Activated naive CD4-positive, alpha-beta T cell (primary cell): ENCODE results near the gene SULT2B1.

Source experiments
- DNase-seq, 4 experiments: peaks; one replicate each; lab custom pipeline; 2025; lab: John Stamatoyannopoulos, UW

The SULT2B1 gene

DNA sequence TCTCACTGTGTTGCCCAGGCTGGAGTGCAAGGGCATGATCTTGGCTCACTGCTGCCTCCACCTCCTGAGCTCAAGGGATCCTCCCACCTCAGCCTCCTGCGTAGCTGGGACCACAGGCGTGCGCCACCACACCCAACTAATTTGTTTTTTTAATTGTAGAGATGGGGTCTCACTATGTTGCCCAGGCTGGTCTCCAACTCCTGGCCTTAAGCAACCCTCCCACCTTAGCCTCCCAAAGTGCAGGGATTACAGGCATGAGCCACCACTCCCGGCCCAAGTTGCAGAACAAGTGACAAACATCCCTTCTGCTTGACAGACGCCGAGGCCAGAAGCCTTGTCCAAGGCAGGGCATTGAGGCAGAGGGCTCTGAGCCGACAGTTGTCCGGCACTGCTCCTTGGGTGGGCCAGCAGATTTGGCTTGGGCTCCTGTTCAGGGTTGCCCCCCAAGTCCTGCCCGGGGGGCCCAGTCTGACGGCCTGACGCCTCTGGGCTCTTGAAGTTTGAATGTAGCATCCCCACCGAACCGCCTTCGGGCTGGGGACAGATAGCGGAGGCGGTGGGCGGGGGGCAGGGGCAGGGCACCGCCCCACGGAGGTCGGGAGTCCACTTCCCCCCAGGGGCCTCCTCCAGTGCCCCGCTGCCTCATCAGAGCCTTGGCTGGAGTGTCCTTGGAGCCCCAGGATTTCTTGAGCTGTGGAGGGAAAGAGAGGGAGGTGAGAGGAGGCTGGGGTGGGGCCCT is 48.9 kb downstream of the SULT2B1 start:
- DNase-seq = no peak

DNA sequence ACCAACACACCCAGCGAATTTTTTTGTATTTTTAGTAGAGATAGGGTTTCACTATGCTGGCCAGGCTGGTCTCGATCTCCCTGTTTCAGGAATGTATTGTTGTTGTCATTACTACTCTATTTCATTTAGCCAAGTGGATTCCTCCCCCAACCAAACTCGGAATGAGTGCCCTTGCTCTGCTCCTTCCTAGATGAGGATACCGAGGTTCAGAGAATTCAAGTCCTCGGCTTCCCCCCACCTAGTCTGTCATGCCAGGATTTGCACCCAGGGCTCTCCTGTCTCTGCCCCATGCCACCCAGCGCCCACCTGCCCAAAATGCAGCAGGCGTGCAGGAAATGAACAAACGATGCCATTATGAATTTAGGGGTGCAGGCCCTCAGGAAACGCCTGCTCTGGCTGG is 51.0 kb downstream of the SULT2B1 start:
- DNase-seq = no peak

DNA sequence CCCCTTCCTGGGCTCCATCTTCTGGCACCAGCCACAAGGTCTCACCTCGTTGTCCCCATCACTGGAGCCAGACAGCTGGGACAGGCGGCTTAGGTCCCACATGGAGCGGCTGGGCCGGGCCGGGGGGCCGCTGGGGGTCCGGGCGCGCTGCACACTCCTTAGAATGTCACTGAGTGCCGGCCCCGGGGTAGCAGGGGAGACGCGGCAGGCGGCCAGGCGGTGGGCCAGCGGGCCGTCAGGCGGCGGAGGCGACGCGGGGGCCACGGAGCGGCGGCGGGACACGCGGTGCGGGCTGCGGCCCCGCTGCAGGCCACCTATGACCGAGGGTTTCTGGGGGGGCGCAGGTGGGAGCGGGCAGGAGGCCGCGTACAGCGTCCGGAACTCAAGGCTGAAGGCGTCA is 51.5 kb downstream of the SULT2B1 start:
- no peak for DNase-seq

DNA sequence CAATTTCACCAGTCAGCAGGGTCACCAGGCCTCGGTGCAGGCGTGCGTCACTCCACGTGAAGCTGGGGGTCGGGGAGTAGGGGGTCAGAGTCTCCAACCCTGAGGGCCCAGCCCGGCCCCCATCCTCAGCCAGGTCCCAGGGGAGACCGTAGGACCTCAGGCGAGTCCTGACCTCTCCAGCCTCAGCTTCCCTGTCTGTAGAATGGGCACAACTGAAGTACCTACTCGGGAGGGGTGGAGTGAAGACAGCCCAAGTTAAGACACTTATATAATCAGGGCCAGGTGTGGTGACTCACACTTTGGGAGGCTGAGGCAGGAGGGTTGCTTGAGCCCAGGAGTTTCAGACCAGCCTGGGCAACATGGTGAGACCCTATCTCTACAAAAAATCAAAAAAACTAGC is 51.9 kb downstream of the SULT2B1 start:
- no peak for DNase-seq

DNA sequence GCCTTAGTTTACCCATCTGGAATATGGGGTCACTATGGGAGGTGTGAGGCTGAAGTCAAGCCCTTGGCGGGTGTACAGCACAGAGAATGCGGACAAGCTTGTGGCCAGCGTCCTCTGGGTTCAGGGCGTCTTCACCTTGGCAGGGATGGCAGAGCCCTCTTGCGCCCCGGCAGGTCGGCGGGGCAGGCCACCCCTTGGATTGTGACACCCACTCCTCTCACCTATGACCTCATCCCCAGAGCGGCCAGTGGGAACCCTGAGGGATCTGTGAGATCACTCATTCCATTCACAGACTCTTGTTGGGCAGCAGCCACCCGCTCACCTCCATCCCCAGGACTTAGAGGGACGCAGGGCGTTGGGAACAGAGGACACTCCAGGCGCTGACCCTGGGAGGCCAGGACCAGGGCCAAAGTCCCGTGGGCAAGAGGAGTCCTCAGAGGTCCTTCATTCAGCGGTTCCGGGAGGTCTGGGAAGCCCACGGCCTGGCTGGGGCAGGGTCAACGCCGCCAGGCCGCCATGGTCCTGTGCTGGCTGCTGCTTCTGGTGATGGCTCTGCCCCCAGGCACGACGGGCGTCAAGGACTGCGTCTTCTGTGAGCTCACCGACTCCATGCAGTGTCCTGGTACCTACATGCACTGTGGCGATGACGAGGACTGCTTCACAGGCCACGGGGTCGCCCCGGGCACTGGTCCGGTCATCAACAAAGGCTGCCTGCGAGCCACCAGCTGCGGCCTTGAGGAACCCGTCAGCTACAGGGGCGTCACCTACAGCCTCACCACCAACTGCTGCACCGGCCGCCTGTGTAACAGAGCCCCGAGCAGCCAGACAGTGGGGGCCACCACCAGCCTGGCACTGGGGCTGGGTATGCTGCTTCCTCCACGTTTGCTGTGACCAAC is 54.7 kb downstream of the SULT2B1 start, which contains the start of gene SPACA4:
SPACA4 (plus strand) TSS at position 280 of the 896 bp plus-strand sequence; CDS start at position 517, 237 bp downstream.
- DNase-seq = no peak

DNA sequence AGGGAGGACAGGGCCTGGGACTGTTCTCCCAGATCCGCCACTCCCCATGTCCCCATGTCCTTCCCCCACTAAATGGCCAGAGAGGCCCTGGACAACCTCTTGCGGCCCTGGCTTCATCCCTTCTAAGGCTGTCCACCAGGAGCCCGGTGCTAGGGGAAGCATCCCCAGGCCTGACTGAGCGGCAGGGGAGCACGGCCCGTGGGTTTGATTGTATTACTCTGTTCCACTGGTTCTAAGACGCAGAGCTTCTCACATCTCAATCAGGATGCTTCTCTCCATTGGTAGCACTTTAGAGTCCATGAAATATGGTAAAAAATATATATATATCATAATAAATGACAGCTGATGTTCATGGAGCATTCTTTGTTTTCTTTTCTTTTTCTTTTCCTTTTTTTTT is 55.4 kb downstream of the SULT2B1 start:
- DNase-seq = no peak

DNA sequence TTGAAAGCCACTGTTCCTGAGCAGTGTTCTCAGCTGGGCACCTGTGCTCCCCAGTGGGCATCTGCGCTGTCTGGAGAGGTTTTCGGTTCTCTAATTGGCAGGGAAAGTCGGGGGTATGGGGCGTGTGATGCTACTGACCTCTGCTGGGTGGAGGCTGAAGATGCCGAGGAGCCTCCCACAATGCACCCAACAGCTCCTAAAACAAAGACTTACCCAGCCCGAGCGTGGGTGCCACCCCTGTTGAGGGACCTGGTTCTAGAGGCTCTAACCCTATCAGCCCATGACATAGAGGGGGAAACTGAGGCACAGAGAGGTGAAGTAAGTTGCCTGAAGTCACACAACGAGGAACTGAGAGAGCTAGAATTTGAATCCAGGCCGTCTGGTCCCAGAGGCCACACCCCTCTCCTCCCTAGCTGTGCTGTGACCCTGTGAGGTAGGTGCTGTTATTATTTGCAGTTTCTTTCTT is 56.9 kb downstream of the SULT2B1 start:
- peak in 1 of 4 experiments; percentile 40 for DNase-seq

DNA sequence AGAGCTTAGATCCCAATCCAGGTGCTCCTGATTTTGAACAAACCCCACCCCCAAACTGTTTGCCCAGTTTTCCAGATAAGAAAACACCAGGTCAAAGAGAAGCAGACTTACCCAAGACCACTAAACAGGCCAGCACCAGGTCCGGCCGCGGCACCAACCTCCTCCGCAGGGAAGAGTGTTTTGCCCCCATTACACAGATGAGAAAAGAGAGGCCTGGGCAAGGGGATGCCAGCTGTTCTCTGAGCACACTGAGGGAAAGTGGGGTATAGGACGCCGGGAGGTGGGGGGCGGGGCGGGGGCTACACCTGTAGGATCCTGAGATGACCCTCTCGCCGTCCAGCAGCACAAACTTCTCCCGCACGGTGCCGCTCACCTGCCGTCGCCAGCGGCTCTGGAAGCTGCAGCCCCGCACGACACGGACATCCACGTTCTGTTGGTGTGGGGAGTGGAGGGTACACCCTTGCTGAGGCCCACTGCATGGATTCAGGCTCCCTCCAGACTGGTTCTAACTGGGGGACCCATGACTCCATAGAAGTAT is 57.7 kb downstream of the SULT2B1 start:
- DNase-seq = no peak

DNA sequence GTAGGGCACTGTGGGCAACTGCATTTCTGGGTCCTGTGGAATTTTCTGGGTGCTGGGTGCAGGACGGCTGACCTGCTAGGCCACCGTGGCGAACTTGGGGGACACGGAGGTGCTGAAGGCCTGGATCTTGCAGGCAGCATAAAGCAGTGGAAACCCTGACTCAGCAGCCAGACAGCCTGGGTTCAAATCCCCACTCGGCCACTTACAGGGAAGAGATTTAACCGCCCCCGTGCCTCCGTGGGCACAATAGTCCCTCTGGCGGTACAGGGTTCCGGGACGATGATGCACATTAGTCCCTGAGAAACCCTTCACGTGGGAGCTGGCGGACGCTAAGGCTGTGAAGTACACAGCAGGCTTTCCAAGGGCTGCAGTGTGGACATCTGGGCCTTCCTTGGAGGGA is 59.9 kb downstream of the SULT2B1 start:
- DNase-seq = no peak

DNA sequence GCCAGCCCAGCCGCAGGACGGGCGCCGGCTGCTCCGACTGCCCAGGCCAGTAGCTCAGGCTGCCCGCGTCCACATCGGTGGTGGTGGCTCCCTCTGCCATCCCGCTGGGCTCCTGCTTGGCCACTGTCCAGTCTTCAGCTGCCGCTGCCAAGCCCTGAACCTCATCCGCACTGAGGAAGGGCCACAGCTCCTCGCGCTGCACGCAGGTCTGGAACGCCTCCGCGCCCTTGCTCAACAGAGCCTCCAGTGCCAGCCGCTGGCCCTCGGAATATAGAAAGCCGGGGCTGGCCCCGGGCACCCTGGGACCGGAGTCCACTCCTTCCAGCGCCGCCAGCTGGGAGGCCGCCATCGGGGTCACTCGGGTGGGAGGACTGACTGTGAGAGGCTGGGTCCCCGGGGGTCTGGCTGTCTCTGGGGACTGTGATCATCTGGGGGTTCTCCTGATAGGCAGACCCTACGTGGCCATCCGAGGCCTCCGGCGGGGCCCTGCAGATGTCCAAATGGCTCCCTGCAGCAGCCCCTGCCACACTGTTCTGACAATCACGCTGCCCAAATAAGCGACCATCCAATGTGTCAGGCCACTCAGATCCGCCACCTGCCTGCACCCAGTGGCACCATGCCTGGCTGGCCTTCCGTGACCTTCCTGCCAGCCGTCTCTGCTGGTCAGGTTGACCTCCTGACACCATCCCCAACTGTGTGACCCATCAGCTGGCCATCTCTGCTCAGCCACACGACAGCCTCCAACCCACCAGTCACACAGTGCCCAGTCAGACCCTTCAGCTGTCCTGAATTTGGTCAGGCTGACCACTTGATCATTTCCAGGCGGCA is 61.3 kb downstream of the SULT2B1 start:
- no peak for DNase-seq

DNA sequence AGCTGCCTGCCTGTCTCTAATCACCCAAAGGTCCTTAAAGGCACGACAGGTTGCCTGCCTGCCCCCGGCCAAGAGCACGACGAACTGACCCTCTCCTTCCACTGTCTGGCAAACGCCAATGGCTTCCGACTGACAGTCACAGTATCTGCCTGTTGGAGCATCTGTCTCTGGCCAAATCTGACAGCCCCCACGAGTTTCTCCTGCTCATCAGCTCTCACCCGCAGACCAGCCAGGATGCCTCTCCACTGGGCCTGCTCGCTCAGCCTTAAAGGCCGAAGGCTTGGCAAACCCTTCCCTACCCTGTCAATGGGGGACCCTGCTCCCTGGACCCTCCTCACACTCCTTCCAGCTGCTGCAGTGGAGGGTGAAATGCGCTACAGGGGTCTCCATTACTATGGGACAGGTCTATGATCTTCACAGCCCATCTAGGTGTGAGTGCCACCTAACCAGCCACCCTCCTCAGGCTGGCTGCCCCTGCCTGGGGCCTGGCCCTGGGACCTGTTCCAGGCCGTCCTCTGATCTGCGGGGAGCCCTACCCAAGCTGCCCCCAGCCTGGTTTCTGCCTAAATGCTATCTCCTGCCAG is 62.0 kb downstream of the SULT2B1 start:
- no peak for DNase-seq

DNA sequence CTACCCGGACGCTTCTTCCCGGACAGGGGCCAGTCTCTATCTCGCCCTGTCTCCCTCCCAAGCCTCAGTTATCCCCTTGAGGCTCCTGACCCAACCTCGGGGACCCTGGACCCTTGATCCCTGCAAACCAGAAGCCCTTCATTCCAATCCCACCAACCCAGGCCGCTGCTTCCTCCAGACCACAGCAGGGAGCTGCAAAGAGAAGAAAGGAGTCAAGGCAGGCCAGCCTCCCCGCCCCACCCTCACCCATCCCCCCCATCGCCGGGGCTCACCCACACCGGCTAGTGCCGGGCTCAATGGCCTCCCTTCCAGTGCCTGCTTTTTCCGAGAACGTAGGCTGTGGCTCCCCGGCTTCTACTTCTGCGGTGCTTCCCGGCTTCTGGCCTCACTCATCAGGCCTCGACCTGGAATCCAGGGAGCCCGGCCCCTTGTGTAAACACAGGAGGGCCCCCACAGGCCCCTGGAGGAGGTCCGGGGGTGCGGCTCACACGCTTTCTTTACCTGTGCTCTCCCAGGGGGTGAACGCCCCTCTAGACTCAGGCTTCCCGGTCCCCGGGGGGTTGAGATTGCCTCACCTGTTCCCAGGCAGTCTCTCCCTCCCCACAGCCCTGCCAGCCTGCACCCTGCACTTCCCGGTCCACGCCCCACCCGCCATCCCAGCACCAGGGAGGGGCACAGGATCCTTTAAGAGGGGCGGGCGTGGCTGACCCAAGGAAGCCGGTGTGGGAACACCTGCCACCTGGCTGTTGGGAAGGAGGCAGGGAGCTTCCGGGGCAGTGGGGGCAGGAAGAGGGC is 62.7 kb downstream of the SULT2B1 start, which contains the start of gene FAM83E:
FAM83E (minus strand) TSS at position 641 of the 795 bp plus-strand sequence. CDS start 1,704 bp downstream, outside the sequence.
- no peak for DNase-seq

DNA sequence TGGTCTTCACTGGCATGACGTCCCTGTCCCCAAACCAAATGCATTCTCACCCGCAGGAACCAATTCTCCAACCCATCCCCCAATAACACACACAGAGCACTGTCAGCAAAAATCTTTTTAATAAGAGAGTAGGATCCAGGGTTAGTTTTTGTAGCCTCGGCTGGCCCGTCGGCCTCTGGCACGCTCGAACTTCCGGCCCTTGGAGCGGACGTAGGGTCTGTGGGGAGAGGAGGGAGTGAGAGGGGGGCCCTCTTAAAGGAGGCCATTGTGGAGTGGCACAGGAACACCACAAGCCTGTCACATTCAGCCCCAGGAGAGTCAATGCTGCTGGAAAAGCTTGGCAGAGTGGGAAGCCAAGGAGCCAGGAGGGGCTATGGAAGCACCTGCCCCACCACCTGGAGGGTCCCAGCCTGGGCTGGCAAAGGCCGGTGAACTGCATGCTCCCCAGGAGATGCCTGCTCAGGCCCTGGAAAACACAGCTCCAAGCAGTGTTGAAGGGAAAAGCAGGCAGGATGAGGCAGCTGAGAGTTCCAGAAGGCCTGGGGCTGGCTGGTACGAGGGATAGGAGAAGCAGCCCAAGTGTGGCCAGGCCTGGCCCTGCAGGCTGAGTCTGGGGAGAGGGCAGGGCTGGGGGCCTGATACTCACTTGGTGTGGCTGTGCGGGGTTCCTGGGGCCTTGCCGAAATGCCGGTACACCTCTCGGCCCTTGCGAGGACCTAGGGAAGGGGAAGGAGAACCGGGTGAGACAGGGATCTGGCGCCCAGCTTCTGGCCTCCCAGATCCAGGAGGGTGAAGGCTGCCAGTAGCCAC is 63.5 kb downstream of the SULT2B1 start:
- DNase-seq = no peak

DNA sequence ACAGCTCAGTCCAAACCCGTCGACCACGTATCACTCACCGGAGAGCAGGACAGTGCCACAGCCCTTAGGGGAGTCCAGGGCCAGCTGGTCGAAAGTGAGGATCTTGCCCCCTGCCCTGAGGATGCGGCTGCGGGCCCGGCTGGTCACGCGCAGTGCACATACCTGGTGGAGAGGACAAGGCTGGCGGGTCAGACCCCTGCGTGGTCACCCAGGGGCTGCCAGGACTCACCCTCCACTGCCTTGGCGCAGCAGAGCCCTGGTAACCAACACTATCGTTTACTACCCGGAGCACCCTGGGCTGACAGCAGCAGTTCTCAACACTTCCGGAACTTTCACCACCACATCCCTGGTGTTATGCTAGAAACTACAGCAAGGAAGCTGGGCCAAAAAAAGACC is 64.1 kb downstream of the SULT2B1 start:
- DNase-seq = no peak

DNA sequence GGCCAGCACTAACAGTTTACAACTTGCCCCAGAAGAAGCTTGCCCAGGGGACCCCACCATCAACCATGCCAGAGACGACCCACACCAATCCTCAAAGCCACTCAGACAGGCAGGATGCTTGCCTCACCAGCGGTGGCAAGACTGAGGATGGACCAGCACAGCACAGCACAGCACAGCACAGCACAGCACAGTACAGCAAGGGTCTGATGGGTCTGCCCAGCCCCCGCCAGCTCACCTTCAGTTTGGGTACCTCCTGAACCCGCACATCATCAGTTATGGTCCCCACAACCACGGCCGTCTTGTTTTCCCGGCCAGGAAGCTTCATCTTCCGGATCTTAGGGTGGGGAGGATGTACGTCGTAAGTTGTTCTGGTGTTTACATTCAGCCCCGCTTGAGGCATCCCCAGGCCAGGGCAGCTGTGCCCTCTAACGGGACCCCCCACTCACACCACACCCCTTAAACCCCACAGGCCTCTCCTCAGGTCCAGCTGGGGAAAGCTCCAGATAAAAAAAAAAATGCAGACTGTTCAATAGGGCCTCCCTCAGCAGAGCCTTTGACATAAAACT is 64.6 kb downstream of the SULT2B1 start:
- no peak for DNase-seq

DNA sequence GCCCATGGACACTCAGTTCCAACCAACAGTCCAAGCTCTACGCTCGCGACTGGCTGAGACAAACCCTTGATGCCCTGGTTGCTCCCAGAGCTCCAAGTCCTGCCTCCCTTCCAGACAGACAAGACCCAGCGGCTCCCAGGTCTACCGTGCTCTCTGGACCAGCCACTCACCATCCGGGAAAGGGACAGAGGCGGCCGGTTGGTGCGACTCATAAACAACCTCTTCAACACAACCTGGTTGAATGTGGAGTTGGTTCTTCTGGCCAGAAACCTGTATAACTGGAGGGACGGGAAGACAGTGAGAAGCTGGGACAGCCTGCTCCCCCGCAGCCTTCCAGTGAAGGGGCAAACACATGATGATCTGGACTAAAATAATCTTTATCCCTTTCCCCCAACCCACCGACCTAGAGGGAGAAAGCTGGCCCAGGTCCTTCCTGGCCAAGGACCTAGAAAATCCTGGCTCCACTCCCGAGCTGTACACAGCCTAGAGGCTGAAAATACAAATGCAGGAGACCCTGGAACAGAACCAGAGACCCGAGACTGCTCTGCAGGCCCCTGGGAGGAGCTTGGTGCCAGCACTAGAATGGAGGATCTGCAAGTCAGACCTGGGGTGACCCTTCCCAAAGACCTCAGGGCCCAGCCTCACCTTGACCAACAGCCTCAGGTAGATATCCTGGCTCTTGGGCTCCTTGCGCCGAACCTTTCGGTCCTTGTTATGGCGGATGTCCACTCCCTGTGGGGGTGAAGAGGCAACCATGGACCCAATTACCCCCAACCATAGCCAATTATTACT is 65.4 kb downstream of the SULT2B1 start:
- DNase-seq = no peak

DNA sequence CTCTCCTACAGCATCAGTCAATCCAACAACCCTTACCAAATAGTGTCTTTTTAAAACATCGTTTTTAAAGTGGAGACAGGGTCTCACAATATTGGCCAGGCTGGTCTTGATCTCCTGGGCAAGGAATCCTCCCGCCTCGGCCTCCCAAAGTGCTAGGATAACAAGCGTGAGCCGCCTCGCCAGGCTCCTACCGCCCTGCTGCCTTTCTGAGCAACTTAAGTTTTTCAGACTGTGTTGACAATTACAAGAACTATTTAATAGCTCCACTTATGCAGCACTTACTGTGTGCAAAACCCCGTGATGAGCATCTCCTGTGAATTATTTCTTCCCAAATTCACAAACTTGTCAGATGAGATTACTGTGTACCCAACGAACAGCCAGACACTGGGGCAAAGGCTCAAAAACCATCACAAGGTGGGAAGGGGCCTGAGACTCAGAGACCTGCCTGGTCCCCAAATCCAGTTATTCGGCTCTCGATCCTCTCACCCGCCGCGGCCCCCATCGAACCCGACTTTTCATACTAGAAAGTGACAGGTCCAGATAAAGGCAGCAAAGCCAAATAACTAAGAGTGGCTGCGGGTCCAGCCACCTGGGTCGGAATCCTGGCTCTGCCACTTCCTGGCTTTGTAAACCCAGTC is 66.4 kb downstream of the SULT2B1 start:
- DNase-seq = peak in 1 of 4 experiments; percentile 46
